CD4-positive, alpha-beta T cell (primary cell): ENCODE data around the gene MRPL30. TPM values are rescaled to one million over a fixed set of nuclear protein-coding genes. Genes with fewer than 3 reads are reported as not detected.

ENCODE experiments used
- ATAC-seq: fragments of 200-7000 bp; cut with Tn5 transposase; one replicate; pipeline ENCODE4 v1.10.0; 2022; ENCODE audit warnings: mild to moderate bottlenecking; ENCODE audit not compliant: poor library complexity
- CTCF ChIA-PET: fragments of 350-600 bp; sonication (Branson Sonifier 250); formaldehyde crosslinking; loops from one replicate; lab custom pipeline; 2021; ENCODE audit warnings: antibody characterized with exemption, inconsistent platforms; lab: Charles Lee
- POLR2A ChIA-PET: fragments of 350-600 bp; sonication (Branson Sonifier 250); formaldehyde crosslinking; loops from one replicate; lab custom pipeline; 2021; ENCODE audit warnings: antibody characterized with exemption, inconsistent platforms; lab: Charles Lee
- DNase-seq, 14 experiments: peaks; one replicate each; pipeline ENCODE4 v3.0.0-alpha.2; 2013 to 2020; ENCODE audit warnings: mixed read lengths in 2 of 14
- H3K27ac ChIP-seq, 2 donors: one replicate each; pipeline versions ENCODE4 v1.5.1 to v1.7.0; 2013; ENCODE audit warnings: low read length in 2 of 2, low read depth in 1 of 2, mild to moderate bottlenecking in 1 of 2
- H3K27me3 ChIP-seq, 2 experiments: 1 replicate in 1 of 2; 2 replicates in 1 of 2; pipeline versions ENCODE4 v1.6.1 to v1.7.0; 2013; ENCODE audit warnings: low read length in 2 of 2, control low read depth in 1 of 2, mild to moderate bottlenecking in 1 of 2, moderate library complexity in 1 of 2; ENCODE audit not compliant: insufficient read depth in 2 of 2, control insufficient read depth in 1 of 2
- H3K36me3 ChIP-seq: one replicate; pipeline ENCODE4 v1.6.1; 2013; ENCODE audit warnings: low read length, control low read depth; ENCODE audit not compliant: insufficient read depth
- H3K4me1 ChIP-seq: one replicate; pipeline ENCODE4 v1.6.1; 2013; ENCODE audit warnings: low read length, control low read depth; ENCODE audit not compliant: insufficient read depth
- H3K4me3 ChIP-seq: one replicate; pipeline ENCODE4 v1.5.1; 2013; ENCODE audit warnings: mild to moderate bottlenecking, low read length, moderate library complexity
- H3K9me3 ChIP-seq, 2 experiments: 1 replicate in 1 of 2; 2 replicates in 1 of 2; pipeline versions ENCODE4 v1.6.1 to v1.7.0; 2013; ENCODE audit warnings: low read length in 2 of 2, mild to moderate bottlenecking in 2 of 2, control low read depth in 1 of 2, moderate library complexity in 1 of 2; ENCODE audit not compliant: control insufficient read depth in 1 of 2, insufficient read depth in 1 of 2
- H3K27ac Mint-ChIP-seq: one replicate; pipeline ENCODE4 v1.8.0; 2020; ENCODE audit warnings: mixed read lengths
- H3K27me3 Mint-ChIP-seq: one replicate; pipeline ENCODE4 v1.8.0; 2021; ENCODE audit warnings: mixed read lengths
- H3K36me3 Mint-ChIP-seq: one replicate; pipeline ENCODE4 v1.8.0; 2021; ENCODE audit warnings: low read depth, mixed read lengths
- H3K4me1 Mint-ChIP-seq: one replicate; pipeline ENCODE4 v1.8.0; 2021; ENCODE audit warnings: low read depth, mixed read lengths
- H3K4me3 Mint-ChIP-seq: one replicate; pipeline ENCODE4 v1.8.0; 2020; ENCODE audit warnings: mild to moderate bottlenecking, mixed read lengths
- H3K9me3 Mint-ChIP-seq: one replicate; pipeline ENCODE4 v1.8.0; 2020; ENCODE audit warnings: mixed read lengths
- CTCF ChIP-seq: fragments of 200-600 bp; IDR thresholded peaks from one replicate; pipeline ENCODE4 v1.8.0; 2022; ENCODE audit warnings: antibody characterized with exemption, mild to moderate bottlenecking
- intact Hi-C, 2 experiments: fragments of 100-400 bp; cut with DNase I in 1 of 2; cut with micrococcal nuclease in 1 of 2; formaldehyde crosslinking; loops; one replicate each; pipeline versions ENCODE4 v1.15.1 to v1.9.0; 2023 to 2025; cut with DNase I, micrococcal nuclease
- total RNA-seq, 174 experiments: library from RNA in 2 of 174; stranded (reverse) in 2 of 174; gene quantifications; one replicate each; pipeline ENCODE4 v1.2.3 and lab custom pipeline; 2021 to 2026

Gene MRPL30
- total RNA-seq, 2 experiments from 2014 or later = 8.6 to 9.5 TPM

- POLR2A ChIA-PET = interaction anchor here (0.5 to 4.3 kb wide), 25 partner anchors 9 to 1496 kb away, joined by 3 to 142 read pairs (median 3); partner anchors contain the start of genes COX5B, EIF5B, LIPT1 and MITD1
- H3K4me3 ChIP-seq = peak within 1 kb of the TSS; percentile 74
- Mint-ChIP-seq H3K4me3 (peak within 1 kb of the TSS; percentile 97), H3K4me1 (peaks cover 33% of the 10 kb centered on the region), H3K36me3 (peaks cover 20% of the 10 kb centered on the region), H3K27me3 (no peaks in the 10 kb centered on the region), H3K9me3 (no peaks in the 10 kb centered on the region), H3K27ac (peak within 1 kb of the TSS; percentile 94)
- CTCF ChIA-PET = interaction anchor here (0.7 to 2.8 kb wide), 6 partner anchors 10 to 349 kb away, joined by 3 to 13 read pairs (median 4); partner anchors contain the start of genes EIF5B, LIPT1, REV1 and TSGA10
- H3K27ac ChIP-seq = peak within 1 kb of the TSS; percentile 85 to 92
- no peaks in the 10 kb centered on the region for H3K27me3 ChIP-seq
- TF ChIP-seq CTCF = no peak
- ATAC-seq = peak; percentile 85
- DNase-seq = peak; percentile 92 to 99 (median 97)
- intact Hi-C loops = loop anchor here (1.0 to 2.0 kb wide), 4 partner anchors 13 to 195 kb away; partner anchors contain the start of genes LIPT1 (in 2 of the 2), MITD1 (in 2 of the 2), MRPL30 (in 2 of the 2) and TSGA10 (in 2 of the 2)
- H3K4me1 ChIP-seq = peaks cover 8% of the 10 kb centered on the region
- H3K9me3 ChIP-seq = peaks cover 0 to 6% of the 10 kb centered on the region in 2 experiments
- H3K36me3 ChIP-seq = no peaks in the 10 kb centered on the region
Measured at GRCh38 chr2:99141110-99142108, 39.6 kb upstream of the MRPL30 start, which contains the start of gene C2orf15. TSS of gene C2orf15 (plus strand) at chr2:99141707. CDS start at chr2:99150559, 8,852 bp downstream.

DNA sequence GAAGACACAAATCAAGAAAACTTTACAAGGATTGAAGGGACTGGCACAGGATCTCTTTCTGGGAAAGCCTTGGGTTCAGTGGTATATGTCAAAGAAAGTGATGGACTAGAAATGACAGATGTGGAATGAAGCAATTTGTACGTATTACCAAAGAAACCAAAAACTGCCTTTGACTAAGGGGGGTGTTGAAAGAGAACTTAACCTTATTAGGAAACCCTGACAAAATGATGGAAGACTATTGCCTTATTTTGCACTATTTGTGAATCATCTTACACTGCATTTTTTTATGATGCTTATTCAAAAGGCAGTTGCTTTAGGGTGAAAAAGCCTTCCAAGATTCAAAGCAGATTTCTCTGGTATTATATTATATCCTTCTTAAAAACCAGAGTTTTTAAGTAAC is 30.3 kb upstream of the MRPL30 start:
- H3K36me3 Mint-ChIP-seq = peaks cover 22% of the 10 kb centered on the region
- Histone ChIP-seq H3K27ac (no peak overlapping the region), H3K4me1 (peaks cover 13% of the 10 kb centered on the region), H3K36me3 (peaks cover 6% of the 10 kb centered on the region), H3K9me3 (no peaks in the 10 kb centered on the region), H3K27me3 (no peaks in the 10 kb centered on the region), H3K4me3 (no peak overlapping the region)
- TF ChIP-seq CTCF = no peak
- no peaks in the 10 kb centered on the region for H3K27me3 Mint-ChIP-seq
- CTCF ChIA-PET = interaction anchor here (1.0 kb wide), 1 partner anchor 9 kb away, joined by 3 read pairs; the partner anchor contains the start of gene C2orf15
- ATAC-seq = no peak
- POLR2A ChIA-PET = interaction anchor here (1.6 kb wide), 1 partner anchor 10 kb away, joined by 4 read pairs; no protein-coding TSS in a partner anchor
- peaks cover 7% of the 10 kb centered on the region for H3K4me1 Mint-ChIP-seq
- intact Hi-C loops = loop anchor here (5.0 to 10.0 kb wide), 5 partner anchors 316 to 1156 kb away; partner anchors contain the start of genes COA5 (in 1 of the 2), REV1 (in 1 of the 2), TMEM131 (in 1 of the 2) and UNC50 (in 1 of the 2)
- DNase-seq = no peak
- H3K27ac Mint-ChIP-seq = no peak overlapping the region
- H3K9me3 Mint-ChIP-seq = no peaks in the 10 kb centered on the region
- no peak overlapping the region for H3K4me3 Mint-ChIP-seq

- Histone ChIP-seq H3K9me3 (no peaks in the 10 kb centered on the region), H3K4me3 (no peak overlapping the region), H3K27ac (no peak overlapping the region), H3K27me3 (no peaks in the 10 kb centered on the region), H3K4me1 (peaks cover 21% of the 10 kb centered on the region), H3K36me3 (peaks cover 11% of the 10 kb centered on the region)
- Mint-ChIP-seq H3K27me3 (no peaks in the 10 kb centered on the region), H3K36me3 (peaks cover 32% of the 10 kb centered on the region), H3K27ac (no peak overlapping the region), H3K4me3 (no peak overlapping the region), H3K9me3 (no peaks in the 10 kb centered on the region), H3K4me1 (peaks cover 24% of the 10 kb centered on the region)
- DNase-seq (no peak), ATAC-seq (no peak)
- CTCF ChIA-PET = no interaction called here
- intact Hi-C loops = loop anchor here (5.0 to 10.0 kb wide), 5 partner anchors 318 to 1158 kb away; partner anchors contain the start of genes COA5 (in 1 of the 2), REV1 (in 1 of the 2), TMEM131 (in 1 of the 2) and UNC50 (in 1 of the 2)
- POLR2A ChIA-PET = interaction anchor here (7.2 kb wide), 1 partner anchor 10 kb away, joined by 142 read pairs; the partner anchor contains the start of gene C2orf15
- no peak for TF ChIP-seq CTCF
Measured at GRCh38 chr2:99152199-99152895, 28.6 kb upstream of the MRPL30 start.
